Activated CD8-positive, alpha-beta memory T cell treated with anti-CD3 and anti-CD28 coated beads for 36 hours (primary cell): ENCODE data around the gene DOK1. TPM values are rescaled to one million over a fixed set of nuclear protein-coding genes. Genes with fewer than 3 reads are reported as not detected.

Source experiments
- CTCF ChIA-PET: fragments of 350-600 bp; sonication (Branson Sonifier 250); formaldehyde crosslinking; loops from one replicate; lab custom pipeline; 2021; ENCODE audit warnings: antibody characterized with exemption; lab: Charles Lee
- POLR2A ChIA-PET: fragments of 350-600 bp; sonication (Branson Sonifier 250); formaldehyde crosslinking; loops from one replicate; lab custom pipeline; 2021; ENCODE audit warnings: antibody characterized with exemption; lab: Charles Lee
- total RNA-seq, 2 experiments: library from RNA; stranded (reverse); gene quantifications; one replicate each; pipeline ENCODE4 v1.2.3, GENCODE V29; 2021

DOK1 gene
- total RNA-seq, 2 experiments from 2014 or later, result 22.5 to 22.7 TPM

- CTCF ChIA-PET, result interaction anchor here (0.9 to 1.5 kb wide), 5 partner anchors 8 to 40 kb away, joined by 3 read pairs; partner anchors contain the start of genes CCDC142, PCGF1, TLX2 and TTC31
- POLR2A ChIA-PET, result no interaction called here
These were observed 32.0 kb upstream of the DOK1 start for GRCh38 chr2:74522516-74522915.

DNA sequence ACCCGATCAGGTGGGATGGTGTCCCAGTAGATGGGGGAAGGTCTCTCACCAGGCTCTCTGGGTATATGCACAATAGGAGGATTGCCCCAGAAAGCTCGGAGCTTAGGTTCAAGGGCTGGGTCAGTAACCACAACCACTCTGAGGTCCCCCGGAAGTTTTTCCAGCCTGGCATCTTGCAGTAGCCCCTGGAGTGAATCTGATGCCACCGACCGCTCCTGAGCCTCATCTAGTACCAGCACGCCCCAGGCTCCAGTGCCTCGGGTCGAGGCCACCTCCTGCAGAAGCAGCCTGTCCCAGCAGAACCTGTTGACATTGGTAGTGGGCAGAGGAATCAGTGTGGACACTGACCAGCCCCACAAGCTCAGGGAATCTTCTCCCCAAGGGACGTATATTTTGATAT is 30.5 kb upstream of the DOK1 start:
- CTCF ChIA-PET, result interaction anchor here (1.2 kb wide), 1 partner anchor 9 kb away, joined by 3 read pairs; the partner anchor contains the start of gene TLX2
- POLR2A ChIA-PET, result no interaction called here

GRCh38 chr2:74524955-74525716 is 29.4 kb upstream of the DOK1 start:
- ChIA-PET POLR2A (no interaction called here), CTCF (no interaction called here)

GRCh38 chr2:74525717-74526648 is 28.5 kb upstream of the DOK1 start, which contains the start of gene DQX1:
TSS of gene DQX1 (minus strand) at chr2:74526231. CDS start at chr2:74525729, 502 bp downstream.
- CTCF ChIA-PET, result interaction anchor here (0.9 to 1.4 kb wide), 2 partner anchors 44 to 51 kb away, joined by 3 to 4 read pairs; no protein-coding TSS in a partner anchor

GRCh38 chr2:74526649-74527230 is 27.8 kb upstream of the DOK1 start:
- POLR2A ChIA-PET, result no interaction called here
- CTCF ChIA-PET, result interaction anchor here (0.5 to 1.4 kb wide), 3 partner anchors 45 to 314 kb away, joined by 3 to 4 read pairs (median 4); no protein-coding TSS in a partner anchor

More at GRCh38 chr2:74525717-74526648, 28.5 kb upstream of the DOK1 start, which contains the start of gene DQX1:
- POLR2A ChIA-PET, result no interaction called here

DNA sequence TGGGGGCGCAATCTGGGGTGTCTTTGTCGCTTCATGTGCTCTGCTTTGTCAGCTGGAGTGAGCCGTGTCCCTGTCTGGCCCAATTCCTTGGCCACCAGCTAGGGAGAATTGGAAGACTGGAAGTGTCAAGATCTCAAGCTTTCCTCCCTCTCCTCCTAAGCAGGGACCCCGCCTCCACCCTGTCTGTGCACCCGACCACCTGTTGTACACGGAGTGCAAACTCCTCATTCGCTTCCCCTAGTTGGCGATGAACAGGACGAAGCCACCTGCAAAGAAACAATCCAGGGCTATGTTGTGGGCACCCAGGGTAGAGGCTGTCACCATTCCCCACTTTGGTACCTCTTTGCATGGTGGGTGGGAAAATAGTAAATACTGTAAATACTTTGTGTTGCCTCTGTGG is 26.8 kb upstream of the DOK1 start:
- POLR2A ChIA-PET, result no interaction called here

GRCh38 chr2:74528600-74529356 is 25.7 kb upstream of the DOK1 start:
- CTCF ChIA-PET, result interaction anchor here (1.3 to 4.1 kb wide), 7 partner anchors 9 to 69 kb away, joined by 3 to 20 read pairs (median 7); partner anchors contain the start of genes CCDC142, LBX2, MRPL53 and TTC31
- POLR2A ChIA-PET, result interaction anchor here (0.6 to 1.5 kb wide), 6 partner anchors 14 to 72 kb away, joined by 3 to 7 read pairs (median 4); partner anchors contain the start of genes LBX2, MRPL53, TLX2 and WBP1

More for the DNA sequence above, 26.8 kb upstream of the DOK1 start:
- CTCF ChIA-PET, result interaction anchor here (0.8 to 1.5 kb wide), 2 partner anchors 18 to 61 kb away, joined by 3 read pairs; no protein-coding TSS in a partner anchor

GRCh38 chr2:74529357-74530238 is 24.9 kb upstream of the DOK1 start, which contains the start of the genes AUP1 and HTRA2:
TSS of gene AUP1 (minus strand) at chr2:74529706. CDS start at chr2:74529629, 77 bp downstream.
TSS of gene HTRA2 (plus strand) at chr2:74529933. CDS start at chr2:74530007, 74 bp downstream.
- ChIA-PET CTCF (interaction anchor here (0.6 to 4.1 kb wide), 9 partner anchors 10 to 73 kb away, joined by 3 to 20 read pairs (median 5); partner anchors contain the start of genes CCDC142, LBX2, MRPL53 and TTC31), POLR2A (interaction anchor here (0.5 to 1.7 kb wide), 9 partner anchors 15 to 330 kb away, joined by 3 to 8 read pairs (median 6); partner anchors contain the start of genes LBX2, MRPL53, TLX2 and WBP1)

- CTCF ChIA-PET, result interaction anchor here (0.8 to 4.1 kb wide), 7 partner anchors 8 to 74 kb away, joined by 3 to 20 read pairs (median 7); partner anchors contain the start of genes CCDC142, LBX2, MRPL53 and TTC31
- POLR2A ChIA-PET, result interaction anchor here (0.5 to 1.7 kb wide), 11 partner anchors 15 to 331 kb away, joined by 3 to 10 read pairs (median 6); partner anchors contain the start of gene WBP1
These were observed 24.0 kb upstream of the DOK1 start for GRCh38 chr2:74530239-74531187.

DNA sequence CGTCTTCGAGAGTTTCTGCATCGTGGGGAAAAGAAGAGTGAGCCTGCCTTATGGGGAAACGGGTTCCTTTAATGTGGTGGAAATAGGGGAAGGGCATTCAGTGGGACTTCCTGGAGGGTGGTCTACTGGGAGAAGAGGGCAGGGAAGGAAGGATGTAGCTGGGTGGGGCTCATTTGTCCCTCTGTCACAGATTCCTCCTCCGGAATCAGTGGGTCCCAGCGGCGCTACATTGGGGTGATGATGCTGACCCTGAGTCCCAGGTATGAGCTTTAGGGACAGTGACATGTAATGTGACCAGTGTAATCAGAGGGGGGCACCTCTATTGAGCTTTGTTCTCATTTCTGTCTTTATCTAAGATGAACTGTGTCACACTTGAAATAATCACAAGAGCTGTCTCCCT is 22.9 kb upstream of the DOK1 start:
- ChIA-PET CTCF (interaction anchor here (0.8 to 4.1 kb wide), 5 partner anchors 10 to 55 kb away, joined by 3 to 20 read pairs (median 5); partner anchors contain the start of genes CCDC142 and TTC31), POLR2A (interaction anchor here (0.6 to 1.2 kb wide), 4 partner anchors 16 to 73 kb away, joined by 3 to 8 read pairs (median 4); partner anchors contain the start of genes CCDC142 and WBP1)

GRCh38 chr2:74532222-74532621 is 22.3 kb upstream of the DOK1 start:
- ChIA-PET POLR2A (interaction anchor here (0.9 to 1.2 kb wide), 2 partner anchors 17 to 50 kb away, joined by 3 to 8 read pairs; partner anchors contain the start of gene CCDC142), CTCF (interaction anchor here (0.8 to 4.1 kb wide), 7 partner anchors 19 to 140 kb away, joined by 3 to 20 read pairs (median 5); partner anchors contain the start of genes CCDC142, PCGF1 and TTC31)

GRCh38 chr2:74533464-74533863 is 21.1 kb upstream of the DOK1 start:
- POLR2A ChIA-PET, result no interaction called here
- CTCF ChIA-PET, result interaction anchor here (1.1 to 1.5 kb wide), 4 partner anchors 13 to 142 kb away, joined by 3 to 5 read pairs (median 4); partner anchors contain the start of gene PCGF1

GRCh38 chr2:74534411-74534810 is 20.1 kb upstream of the DOK1 start:
- POLR2A ChIA-PET, result no interaction called here
- CTCF ChIA-PET, result interaction anchor here (1.3 kb wide), 1 partner anchor 14 kb away, joined by 3 read pairs; no protein-coding TSS in a partner anchor

GRCh38 chr2:74535440-74535965 is 19.0 kb upstream of the DOK1 start:
- ChIA-PET POLR2A (no interaction called here), CTCF (no interaction called here)
